Erythroblast (primary cell): ENCODE results near the gene STAMBP.
"Not testable (repeated sequence)": the region's sequence is repeated elsewhere in the genome, so short reads cannot be mapped to it uniquely, and the experiment has no call there.

Source experiments
- DNase-seq, 2 experiments: peaks; one replicate each; lab custom pipeline; 2025; lab: John Stamatoyannopoulos, UW
- GATA1 ChIP-seq: IDR thresholded peaks from 2 replicates; pipeline ENCODE4 v1.6.1; 2011; ENCODE audit warnings: low read depth, mild to moderate bottlenecking, control low read depth, low read length, moderate library complexity
- POLR2A ChIP-seq: IDR thresholded peaks from 2 replicates; pipeline ENCODE4 v1.6.1; 2011; ENCODE audit warnings: mild to moderate bottlenecking, low read length

STAMBP gene

DNA sequence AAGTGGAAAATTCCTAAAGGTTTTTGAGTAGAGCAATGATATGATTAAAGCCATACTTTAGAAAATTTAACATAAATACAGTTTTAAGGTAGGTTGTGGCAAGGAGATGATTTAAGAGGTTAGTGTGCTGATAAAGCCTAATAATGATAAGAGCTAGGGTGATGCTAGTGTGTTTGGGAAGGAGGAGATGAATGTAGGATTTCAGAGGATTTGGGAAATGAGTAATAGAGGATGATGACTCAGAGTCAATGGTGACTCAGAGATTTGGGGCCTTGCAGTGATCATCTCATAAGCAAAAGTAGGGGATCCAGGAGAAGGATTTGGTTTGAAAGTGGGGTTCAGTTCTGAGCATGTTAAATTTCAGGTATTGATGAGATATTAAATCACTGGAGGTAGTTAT lies 23.3 kb downstream of the STAMBP start:
- peak; percentile 9 to 76 for DNase-seq
- TF ChIP-seq POLR2A (no peak), GATA1 (no peak)

DNA sequence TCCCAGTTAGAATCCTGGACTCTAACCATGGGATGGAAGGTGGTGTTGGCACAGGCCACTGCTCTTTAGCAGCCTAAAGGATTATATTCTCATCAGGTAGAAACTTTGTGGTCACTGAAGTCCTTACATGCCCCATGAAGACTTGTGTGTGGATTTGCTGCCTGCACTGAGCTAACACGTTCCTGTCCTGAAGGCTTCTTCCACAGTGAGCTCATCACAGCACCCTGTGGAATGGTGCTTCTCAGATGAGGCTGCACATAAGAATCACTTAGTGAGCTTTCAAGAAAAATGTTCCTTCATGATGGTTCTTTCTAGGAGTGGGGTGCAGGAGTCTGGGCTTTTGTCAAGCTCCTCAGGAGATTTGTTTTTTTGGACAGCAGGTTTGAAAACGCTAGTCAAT lies 26.8 kb downstream of the STAMBP start:
- TF ChIP-seq POLR2A: no peak
- TF ChIP-seq GATA1: no peak
- no peak for DNase-seq

DNA sequence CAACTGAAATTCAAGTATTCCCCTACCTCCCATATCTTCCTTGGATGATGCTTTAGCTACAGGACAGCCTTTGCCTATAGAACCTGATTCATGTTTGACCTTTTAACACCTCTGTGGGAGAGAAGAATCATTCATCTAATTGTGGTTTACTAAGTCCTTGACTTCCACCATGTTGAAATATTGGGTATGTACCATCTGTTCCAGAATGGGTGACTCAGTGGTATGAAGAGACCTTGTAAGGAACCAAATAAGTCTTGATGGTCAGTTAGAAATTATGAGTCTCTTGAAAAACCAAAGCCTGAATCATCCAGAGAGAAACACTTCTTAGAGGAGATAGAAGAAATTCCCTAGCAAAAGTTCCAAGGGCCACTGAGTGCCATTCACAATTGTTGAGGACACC lies 27.5 kb downstream of the STAMBP start:
- DNase-seq: no peak
- TF ChIP-seq POLR2A: no peak
- TF ChIP-seq GATA1: no peak

DNA sequence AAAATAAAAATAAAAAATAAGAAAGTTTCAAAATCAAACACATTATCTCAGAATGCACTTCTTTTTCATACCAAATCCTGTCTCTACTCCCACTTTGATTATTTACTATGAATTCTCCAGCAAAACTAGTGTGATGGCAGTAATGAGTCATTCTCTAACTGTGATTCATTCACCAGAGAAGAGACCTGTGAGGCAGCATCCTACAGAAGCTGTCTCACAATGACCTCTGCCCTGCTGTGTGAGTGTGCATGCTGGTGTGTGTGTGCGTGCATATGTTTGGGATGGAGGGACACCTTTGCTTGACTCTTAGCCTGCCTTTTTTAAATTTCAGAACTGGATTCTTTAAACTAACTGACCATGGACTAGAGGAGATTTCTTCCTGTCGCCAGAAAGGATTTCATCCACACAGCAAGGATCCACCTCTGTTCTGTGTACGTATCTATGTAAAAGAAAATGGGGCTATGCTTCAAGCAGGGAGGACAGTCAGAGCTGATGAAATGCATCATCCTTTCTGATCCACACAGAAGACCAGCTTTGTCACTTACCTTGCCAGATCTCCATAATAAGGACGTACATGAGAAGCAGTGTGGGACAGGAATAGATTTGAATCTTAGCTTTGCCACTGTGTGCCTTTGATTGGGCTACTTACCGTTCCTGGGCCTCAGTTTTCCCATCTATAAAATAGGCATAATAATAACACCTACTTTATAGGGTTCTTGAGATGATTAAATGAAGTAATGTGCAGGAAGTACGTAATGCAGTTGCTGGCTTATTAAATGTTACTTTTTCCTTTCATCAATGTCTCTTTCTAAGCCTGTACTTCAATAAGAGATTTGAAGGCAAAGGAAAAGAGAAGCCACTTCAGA lies 31.2 kb downstream of the STAMBP start:
- TF ChIP-seq POLR2A (no peak), GATA1 (no peak)
- peak in 1 of 2 experiments; percentile 43 for DNase-seq

DNA sequence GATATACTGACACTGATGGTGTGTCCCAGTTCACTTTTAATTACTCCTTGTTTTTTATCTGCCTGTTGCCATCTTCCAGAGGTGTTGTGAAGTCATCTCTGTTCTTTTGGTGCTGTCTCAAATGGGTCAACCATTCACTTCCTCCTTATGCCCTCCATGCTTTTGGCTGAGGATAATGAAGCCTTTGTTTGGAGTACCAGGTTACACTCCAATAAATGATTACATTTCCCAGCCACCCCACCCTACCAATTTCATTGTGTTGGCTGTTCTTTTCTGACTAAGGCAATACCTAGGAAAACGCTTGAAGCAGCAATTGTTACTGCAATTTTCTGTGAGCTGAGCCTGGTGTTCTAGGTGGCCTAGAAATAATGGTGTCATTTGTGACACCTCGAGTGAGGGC lies 34.2 kb downstream of the STAMBP start:
- TF ChIP-seq GATA1 (no peak), POLR2A (no peak)
- DNase-seq: no peak

DNA sequence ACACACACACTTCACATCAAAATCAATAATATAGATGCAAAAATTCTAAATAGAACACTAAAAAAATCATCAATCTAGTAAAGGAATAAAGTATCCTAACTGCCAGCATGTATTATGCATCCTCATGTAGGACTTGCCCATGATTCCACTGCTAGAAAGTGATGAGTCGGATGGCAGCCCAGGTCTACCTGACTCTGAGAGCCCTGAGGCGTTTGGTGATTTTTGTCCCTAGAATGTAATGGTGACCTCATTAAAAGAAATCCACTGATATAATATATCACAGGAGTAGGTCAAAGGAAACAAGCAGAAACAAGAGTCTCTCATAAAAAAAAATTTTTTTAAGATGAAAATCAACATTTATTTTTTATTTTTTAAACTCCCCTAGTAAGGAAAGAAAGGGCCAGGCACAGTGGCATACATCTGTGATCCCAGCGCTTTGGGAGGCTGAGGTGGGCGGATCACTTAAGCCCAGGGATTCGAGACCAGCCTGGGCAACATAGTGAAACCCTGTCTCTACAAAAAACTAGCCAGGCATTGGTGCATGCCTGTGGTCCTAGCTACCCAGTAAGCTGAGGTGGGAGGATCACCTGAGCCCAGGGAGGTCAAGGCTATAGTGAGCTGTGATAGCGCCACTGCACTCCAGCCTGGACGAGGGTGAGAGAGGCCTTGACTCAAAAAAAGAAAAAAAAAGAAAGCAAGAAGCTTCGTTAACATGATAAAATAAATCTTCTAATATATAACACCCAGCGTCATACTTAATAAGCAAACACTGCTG lies 39.6 kb downstream of the STAMBP start:
- no peak for DNase-seq
- TF ChIP-seq GATA1: no peak
- no peak for TF ChIP-seq POLR2A

DNA sequence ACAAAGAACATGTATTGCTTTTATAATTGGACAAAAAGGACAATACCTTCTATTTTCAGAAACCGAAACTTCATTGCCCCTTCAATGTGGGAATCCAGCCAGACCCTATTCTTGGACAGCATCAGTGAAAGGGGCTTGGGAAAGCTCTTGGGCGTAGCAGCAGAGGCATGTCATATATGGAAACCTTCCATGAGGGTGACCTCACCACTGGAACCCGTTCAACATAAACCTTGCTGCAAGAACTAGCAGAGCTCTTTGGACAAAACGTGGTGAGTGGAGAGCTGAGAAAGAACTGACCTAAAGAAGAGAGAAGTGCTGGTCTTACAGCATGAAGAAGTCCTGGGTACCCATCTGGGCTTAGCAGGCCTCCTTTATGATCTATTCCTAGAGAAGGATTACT lies 41.3 kb downstream of the STAMBP start:
- no peak for DNase-seq
- no peak for TF ChIP-seq POLR2A
- no peak for TF ChIP-seq GATA1

DNA sequence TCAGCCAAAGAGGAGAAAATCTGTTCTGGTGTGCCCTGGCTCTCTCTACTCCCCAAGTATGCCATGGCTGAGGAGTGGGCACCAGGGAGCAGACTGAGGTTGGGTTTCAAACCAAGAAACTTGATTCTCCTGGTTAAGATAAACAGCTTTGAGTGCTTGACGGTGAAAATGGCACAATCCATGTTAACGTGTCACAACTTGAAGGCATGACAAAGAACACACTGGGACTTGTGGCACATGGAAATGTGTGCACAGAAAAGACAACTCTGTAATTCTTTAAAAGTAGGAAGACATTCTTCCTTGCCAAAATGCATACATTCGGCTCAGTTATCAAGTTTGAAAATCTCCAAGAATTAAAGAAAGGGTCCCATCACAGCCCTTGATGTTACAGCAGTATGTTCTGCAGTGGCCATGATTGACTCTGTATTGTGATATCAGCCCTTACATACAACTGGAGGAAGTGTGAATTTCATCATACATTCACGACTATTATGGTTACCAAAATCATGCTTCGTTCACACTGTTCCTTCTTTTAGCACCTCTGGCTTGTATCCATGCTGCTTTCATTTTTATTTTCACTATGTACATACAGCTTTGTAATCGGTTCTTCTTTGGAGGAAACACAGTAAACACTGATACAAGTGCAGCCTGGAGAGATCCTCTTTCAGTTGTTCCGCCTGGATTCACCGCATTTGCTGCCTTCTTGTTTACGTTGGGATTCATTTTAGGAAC lies 48.5 kb downstream of the STAMBP start:
- TF ChIP-seq GATA1 (no peak), POLR2A (no peak)
- DNase-seq: no peak

DNA sequence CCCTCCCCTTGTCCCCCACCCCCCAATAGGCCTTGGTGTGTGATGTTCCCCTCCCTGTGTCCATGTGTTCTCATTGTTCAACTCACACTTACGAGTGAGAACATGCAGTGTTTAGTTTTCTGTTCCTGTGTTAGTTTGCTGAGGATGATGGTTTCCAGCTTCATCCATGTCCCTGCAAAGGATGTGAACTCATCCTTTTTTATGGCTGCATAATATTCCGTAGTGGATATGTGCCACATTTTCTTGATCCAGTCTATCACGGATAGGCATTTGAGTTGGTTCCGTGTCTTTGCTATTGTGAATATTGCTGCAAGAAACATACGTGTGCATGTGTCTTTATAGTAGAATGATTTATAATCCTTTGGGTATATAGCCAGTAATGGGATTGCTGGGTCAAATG lies 49.2 kb downstream of the STAMBP start:
- DNase-seq: not testable (repeated sequence)

DNA sequence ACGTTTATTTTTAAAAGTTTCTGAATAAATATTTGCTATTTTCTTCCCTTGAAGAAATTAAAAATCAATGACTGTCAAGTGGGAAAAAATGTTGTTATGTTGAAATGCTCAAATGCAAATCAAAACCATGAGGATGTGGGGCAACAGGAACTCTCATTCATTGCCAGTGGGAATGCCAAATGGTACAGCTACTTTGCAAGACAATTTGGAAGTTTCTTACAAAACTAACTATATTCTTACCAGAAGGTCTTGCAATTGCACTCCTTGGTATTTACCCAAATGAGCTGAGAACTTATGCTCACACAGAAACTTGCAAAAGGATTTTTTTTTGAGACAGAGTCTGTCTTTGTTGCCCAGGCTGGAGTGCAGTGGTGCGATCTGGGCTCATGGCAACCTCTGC lies 56.6 kb downstream of the STAMBP start:
- DNase-seq: no peak
- TF ChIP-seq POLR2A (no peak), GATA1 (no peak)

DNA sequence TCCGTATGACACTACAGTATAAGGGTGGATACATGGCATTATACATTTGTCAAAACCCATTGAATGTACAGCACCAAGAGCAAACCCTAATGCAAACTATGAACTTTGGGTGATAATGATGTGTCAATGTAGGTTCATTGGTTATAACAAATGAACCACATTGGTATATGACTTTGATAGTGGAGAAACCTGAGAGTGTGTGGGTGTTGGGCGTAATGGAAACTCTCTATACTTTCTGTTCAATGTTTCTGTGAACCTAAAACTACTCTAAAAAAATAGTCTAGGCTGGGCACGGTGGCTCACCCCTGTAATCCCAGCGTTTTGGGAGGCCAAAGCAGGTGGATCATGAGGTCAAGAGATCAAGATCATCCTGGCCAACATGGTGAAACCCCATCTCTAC lies 57.6 kb downstream of the STAMBP start:
- no peak for DNase-seq
- TF ChIP-seq GATA1 (no peak), POLR2A (no peak)

DNA sequence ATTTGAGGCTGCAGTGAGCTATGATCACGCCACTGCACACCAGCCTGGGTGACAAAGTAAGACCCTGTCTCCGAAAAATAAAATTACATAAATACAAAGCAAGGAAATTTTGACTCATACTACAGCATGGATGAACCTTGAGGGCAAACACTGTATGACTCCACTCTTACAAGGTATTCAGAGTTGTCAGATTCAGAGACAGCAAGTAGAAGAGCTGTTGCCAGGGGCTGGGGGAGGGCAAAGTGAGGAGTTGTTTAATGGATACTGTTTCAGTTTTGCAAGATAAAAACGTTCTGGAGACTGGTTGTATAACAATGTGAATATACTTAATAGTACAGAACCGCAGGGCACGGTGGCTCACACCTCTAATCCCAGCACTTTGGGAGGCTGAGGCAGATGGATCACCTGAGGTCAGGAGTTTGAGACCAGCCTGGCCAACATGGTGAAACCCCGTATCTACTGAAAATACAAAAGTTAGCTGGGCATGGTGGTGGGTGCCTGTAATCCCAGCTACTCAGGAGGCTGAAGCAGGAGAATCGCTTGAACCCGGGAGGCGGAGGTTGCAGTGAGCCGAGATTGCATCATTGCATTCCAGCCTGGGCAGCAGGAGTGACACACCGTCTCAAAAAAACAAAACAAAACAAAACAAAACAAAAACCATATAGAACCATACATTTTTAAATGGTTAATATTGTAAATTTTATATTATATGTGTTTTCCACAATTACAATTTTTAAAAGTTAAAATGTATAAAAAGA lies 59.0 kb downstream of the STAMBP start:
- not testable (repeated sequence) for DNase-seq

DNA sequence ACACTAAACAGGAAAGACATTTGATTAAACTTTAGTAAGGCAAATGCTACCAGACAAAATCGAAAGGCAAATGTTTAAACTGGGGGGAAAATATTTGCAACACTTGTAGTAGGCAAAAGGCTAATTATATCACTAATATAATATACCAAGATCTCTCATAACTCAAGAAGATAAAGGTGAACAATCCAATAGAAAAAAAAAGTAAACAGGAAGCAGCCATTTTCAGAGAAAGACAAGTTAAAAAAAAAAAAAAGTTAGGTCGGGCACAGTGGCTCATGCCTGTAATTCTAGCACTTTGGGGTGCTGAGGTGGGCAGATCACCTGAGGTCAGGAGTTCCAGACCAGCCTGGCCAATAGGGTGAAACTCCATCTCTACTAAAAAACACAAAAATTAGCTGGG lies 59.6 kb downstream of the STAMBP start:
- no peak for DNase-seq
- no peak for TF ChIP-seq POLR2A
- no peak for TF ChIP-seq GATA1
